OCI-LY7 (cell line): ENCODE measurements around the gene PHEX.

Source experiments
- EZH2phosphoT487 ChIP-seq: fragments of 200-600 bp; sonication (generic); IDR thresholded peaks from 2 replicates; pipeline ENCODE4 v1.6.1; 2018; ENCODE audit warnings: low read depth, borderline replicate concordance, mild to moderate bottlenecking, mixed run types, antibody characterized with exemption, low read length, moderate library complexity, mixed read lengths
- TF ChIP-seq, protein P1 (sequence below): fragments of 200-600 bp; sonication (generic); conservative IDR thresholded peaks from 2 replicates; pipeline ENCODE4 v1.5.1; 2014; ENCODE audit warnings: mild to moderate bottlenecking, antibody characterized with exemption, low read length, moderate library complexity, mixed read lengths

DNA sequence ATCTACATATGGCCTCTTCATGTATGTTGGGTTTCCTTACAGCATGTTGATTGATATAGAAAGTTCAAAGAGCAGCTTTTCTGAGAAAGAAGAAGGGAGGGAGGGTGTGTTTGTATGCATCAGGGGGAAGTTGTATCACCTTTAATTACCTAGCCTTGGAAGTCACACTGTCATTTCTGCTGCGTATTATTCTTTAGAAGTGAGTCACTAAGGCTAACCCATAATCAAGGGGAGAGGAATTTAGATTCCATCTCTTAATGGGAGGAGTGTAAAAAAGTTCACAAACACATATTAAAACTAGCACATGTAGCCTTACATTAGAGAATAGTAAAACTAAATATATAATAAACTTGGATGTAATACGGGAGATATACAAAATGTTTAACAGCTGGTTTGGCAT is 154.0 kb downstream of the PHEX start:
- TF ChIP-seq, protein P1, sequence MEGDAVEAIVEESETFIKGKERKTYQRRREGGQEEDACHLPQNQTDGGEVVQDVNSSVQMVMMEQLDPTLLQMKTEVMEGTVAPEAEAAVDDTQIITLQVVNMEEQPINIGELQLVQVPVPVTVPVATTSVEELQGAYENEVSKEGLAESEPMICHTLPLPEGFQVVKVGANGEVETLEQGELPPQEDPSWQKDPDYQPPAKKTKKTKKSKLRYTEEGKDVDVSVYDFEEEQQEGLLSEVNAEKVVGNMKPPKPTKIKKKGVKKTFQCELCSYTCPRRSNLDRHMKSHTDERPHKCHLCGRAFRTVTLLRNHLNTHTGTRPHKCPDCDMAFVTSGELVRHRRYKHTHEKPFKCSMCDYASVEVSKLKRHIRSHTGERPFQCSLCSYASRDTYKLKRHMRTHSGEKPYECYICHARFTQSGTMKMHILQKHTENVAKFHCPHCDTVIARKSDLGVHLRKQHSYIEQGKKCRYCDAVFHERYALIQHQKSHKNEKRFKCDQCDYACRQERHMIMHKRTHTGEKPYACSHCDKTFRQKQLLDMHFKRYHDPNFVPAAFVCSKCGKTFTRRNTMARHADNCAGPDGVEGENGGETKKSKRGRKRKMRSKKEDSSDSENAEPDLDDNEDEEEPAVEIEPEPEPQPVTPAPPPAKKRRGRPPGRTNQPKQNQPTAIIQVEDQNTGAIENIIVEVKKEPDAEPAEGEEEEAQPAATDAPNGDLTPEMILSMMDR: no peak
- no peak for TF ChIP-seq EZH2phosphoT487
